Upper lobe of right lung (tissue), 1 donor: ENCODE results near the gene VPS18. TPM values are rescaled to one million over a fixed set of nuclear protein-coding genes. Genes with fewer than 3 reads are reported as not detected.

Experiments
- ATAC-seq: fragments of 200-7000 bp; cut with Tn5 transposase; one replicate; pipeline ENCODE4 v1.9.1; 2020; ENCODE audit warnings: mild to moderate bottlenecking, moderate library complexity
- DNase-seq: peaks from one replicate; pipeline ENCODE4 v3.0.0-alpha.2; 2020
- H3K27ac ChIP-seq: fragments of 200-600 bp; one replicate; pipeline ENCODE4 v1.8.0; 2022
- H3K27me3 ChIP-seq: fragments of 200-600 bp; one replicate; pipeline ENCODE4 v1.8.0; 2022; ENCODE audit warnings: mild to moderate bottlenecking
- H3K36me3 ChIP-seq: fragments of 200-600 bp; one replicate; pipeline ENCODE4 v1.8.0; 2022
- H3K4me1 ChIP-seq: fragments of 200-600 bp; one replicate; pipeline ENCODE4 v1.8.0; 2022
- H3K4me3 ChIP-seq: fragments of 200-600 bp; one replicate; pipeline ENCODE4 v1.8.0; 2022; ENCODE audit warnings: mild to moderate bottlenecking
- H3K9me3 ChIP-seq: fragments of 200-600 bp; one replicate; pipeline ENCODE4 v1.8.0; 2022
- CTCF ChIP-seq: fragments of 200-600 bp; IDR thresholded peaks from one replicate; pipeline ENCODE4 v1.8.0; 2022; ENCODE audit warnings: antibody characterized with exemption
- intact Hi-C: fragments of 100-400 bp; cut with DNase I; formaldehyde crosslinking; loops from one replicate; pipeline ENCODE4 v1.11.0; 2022
- total RNA-seq: library from RNA; stranded (reverse); fragmentation: NEBNext Ultra II Directional; extraction: Animal tissue kit (Norgen Biotek cat#: 25700); gene quantifications from one replicate; pipeline ENCODE4 v1.2.1, GENCODE V29; 2021
- donor health status: DM: no; HTN: yes; CAD: no; lungs with severe emphysema.

VPS18 gene
- total RNA-seq, 1 donor from 2014 or later: 24.5 TPM

DNA sequence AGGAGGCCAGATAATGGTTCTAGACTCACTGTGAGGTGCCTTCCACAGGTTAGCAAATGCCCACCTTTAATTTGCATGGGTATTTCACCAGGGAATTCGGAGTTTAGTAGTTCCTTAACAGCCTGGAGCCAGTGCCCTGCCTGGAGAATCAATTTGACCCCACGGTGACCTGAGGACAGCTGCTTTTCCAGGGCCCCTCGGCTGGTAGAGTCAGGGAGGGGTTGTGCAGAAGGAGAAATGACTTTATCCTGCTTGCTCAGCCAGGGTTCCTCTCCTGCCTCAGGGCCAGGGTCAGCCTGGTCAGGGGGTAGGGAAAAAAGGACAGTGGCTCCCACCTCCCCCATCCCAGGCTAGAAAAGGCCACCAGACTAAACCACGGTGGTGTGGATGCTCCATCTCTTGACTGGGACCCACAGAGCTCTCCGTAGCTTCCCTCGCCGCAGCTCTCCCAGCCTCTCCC, 46.8 kb downstream of the VPS18 start:
- intact Hi-C loops: no loop called here
- Histone ChIP-seq H3K4me1 (peaks cover 31% of the 10 kb centered on the region), H3K27ac (peak overlapping the region; percentile 90), H3K27me3 (no peaks in the 10 kb centered on the region), H3K4me3 (peak overlapping the region; percentile 62), H3K36me3 (no peaks in the 10 kb centered on the region), H3K9me3 (no peaks in the 10 kb centered on the region)
- no peak for ATAC-seq
- TF ChIP-seq CTCF: no peak
- DNase-seq: no peak

DNA sequence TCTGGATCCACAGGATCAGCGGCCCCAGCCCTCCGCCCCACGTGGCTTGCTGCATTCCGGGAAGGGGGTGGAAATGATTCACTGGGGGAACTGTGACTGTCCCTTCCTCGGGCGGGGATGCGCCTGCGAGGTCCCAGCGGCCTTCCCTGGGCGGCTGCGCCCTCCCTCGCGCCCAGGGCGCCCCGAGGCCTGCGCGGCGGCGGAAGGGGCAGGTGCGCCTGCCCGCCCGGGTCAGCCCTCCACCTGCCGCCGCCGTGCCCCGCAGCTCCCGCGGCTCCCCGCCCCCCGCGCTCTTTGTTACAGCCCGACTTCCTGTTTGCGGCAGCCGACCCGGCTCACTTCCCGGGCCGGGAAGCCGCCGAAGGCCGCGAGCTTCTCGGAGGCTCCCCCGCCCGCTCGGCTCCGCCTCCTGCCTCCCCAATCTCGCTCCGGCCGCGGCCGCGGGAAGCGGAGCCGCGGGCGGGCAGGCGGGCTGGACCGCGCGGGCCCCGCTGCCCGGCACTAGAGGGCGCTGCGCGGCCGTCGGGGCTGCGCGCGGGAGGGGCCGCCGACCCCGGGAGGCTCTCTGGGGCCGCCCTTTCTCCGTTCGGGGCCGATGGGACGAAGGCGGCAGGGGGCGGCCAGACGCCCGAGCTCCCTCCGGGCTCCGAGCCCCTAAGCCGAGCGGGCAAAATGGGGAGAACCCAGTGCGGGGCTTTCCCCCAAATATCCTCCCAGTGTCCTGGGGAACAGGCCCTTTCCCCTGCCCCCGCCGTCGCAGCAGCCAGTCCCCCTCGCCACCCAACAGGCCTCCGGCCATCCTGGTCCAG, 47.5 kb downstream of the VPS18 start:
- H3K4me3 ChIP-seq: peak overlapping the region; percentile 62
- peak; percentile 47 for TF ChIP-seq CTCF
- peaks cover 31% of the 10 kb centered on the region for H3K4me1 ChIP-seq
- DNase-seq: peak; percentile 93
- H3K27ac ChIP-seq: peak overlapping the region; percentile 90
- no peaks in the 10 kb centered on the region for H3K9me3 ChIP-seq
- H3K36me3 ChIP-seq: no peaks in the 10 kb centered on the region
- ATAC-seq: peak; percentile 93
- intact Hi-C loops: no loop called here
- H3K27me3 ChIP-seq: no peaks in the 10 kb centered on the region

DNA sequence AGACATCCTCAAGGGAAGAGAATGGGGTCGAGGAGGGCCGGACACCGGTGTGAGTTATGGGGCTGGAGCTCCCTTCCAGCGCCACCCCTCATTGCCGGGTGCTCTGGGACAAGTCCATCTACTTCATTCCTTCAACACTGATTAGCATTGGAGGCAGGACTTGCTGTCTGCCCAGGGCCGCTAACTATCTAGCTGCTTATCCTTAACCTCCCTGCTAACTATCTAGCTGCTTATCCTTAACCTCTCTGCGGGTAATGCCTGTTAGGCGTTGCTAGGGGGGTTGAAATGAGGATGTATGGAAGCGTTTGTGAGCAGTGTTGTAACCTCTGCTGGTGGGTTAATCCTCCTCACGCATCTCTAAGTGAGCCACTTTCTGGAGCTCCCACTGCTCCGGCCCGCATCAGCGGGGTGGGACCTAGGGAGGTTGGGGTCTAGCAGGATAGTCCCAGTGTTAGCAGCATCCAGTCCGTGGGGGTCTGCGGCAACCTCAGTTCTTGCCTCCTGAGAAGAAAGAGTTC, 48.1 kb downstream of the VPS18 start:
- no peak for DNase-seq
- Histone ChIP-seq H3K27me3 (no peaks in the 10 kb centered on the region), H3K4me1 (peaks cover 31% of the 10 kb centered on the region), H3K4me3 (peak overlapping the region; percentile 62), H3K36me3 (no peaks in the 10 kb centered on the region), H3K9me3 (no peaks in the 10 kb centered on the region), H3K27ac (peak overlapping the region; percentile 90)
- intact Hi-C loops: no loop called here
- no peak for TF ChIP-seq CTCF
- ATAC-seq: no peak

DNA sequence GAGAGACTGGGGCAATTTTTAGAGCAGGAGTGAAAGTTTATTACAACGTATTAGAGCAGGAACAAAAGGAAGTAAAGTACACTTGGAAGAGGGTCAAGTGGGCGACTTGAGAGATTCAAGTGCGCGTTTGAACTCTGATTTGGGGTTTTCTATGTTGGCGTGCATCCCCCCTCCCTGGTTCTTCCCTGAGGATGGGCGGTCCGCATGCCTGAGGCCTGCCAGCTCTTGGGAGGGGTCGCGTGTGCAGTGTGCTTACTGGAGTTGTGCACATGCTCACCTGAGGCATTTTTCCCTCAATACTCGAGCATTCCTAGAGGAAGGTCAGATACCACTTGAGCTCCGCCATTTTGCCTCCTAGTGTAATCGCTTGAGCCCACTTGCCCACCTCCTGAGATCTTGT, 48.6 kb downstream of the VPS18 start:
- ATAC-seq (peak; percentile 2), DNase-seq (no peak)
- TF ChIP-seq CTCF: no peak
- Histone ChIP-seq H3K36me3 (no peaks in the 10 kb centered on the region), H3K4me3 (peak overlapping the region; percentile 62), H3K9me3 (no peaks in the 10 kb centered on the region), H3K4me1 (peaks cover 31% of the 10 kb centered on the region), H3K27me3 (no peaks in the 10 kb centered on the region), H3K27ac (peak overlapping the region; percentile 90)
- intact Hi-C loops: no loop called here

GRCh38 chr15:40943764-40944365, 49.6 kb downstream of the VPS18 start:
- intact Hi-C loops: no loop called here
- no peak for ATAC-seq
- no peak for TF ChIP-seq CTCF

More at GRCh38 chr15:40943764-40944365, 49.6 kb downstream of the VPS18 start:
- Histone ChIP-seq H3K4me3 (no peak overlapping the region), H3K4me1 (peaks cover 27% of the 10 kb centered on the region), H3K36me3 (no peaks in the 10 kb centered on the region), H3K9me3 (no peaks in the 10 kb centered on the region), H3K27ac (no peak overlapping the region), H3K27me3 (no peaks in the 10 kb centered on the region)
- DNase-seq: no peak
